Right lobe of liver (tissue), 6 donors: ENCODE data around the gene DOK6. TPM values are rescaled to one million over a fixed set of nuclear protein-coding genes. Genes with fewer than 3 reads are reported as not detected.

Experiments used
- ATAC-seq, 4 donors: fragments of 200-7000 bp; cut with Tn5 transposase; one replicate each; pipeline ENCODE4 v1.9.1; 2020; ENCODE audit warnings: mild to moderate bottlenecking in 4 of 4, moderate library complexity in 4 of 4
- DNase-seq, 3 donors: peaks; one replicate each; pipeline ENCODE4 v3.0.0-alpha.2; 2020
- H3K27ac ChIP-seq, 3 donors: fragments of 200-600 bp; one replicate each; pipeline ENCODE4 v1.8.0; 2022
- H3K27me3 ChIP-seq, 2 donors: fragments of 200-600 bp; one replicate each; pipeline ENCODE4 v1.8.0; 2022
- H3K36me3 ChIP-seq, 4 donors: fragments of 200-600 bp; sonication (generic) in 1 of 4; one replicate each; pipeline versions ENCODE4 v1.5.1 to v1.8.0; 2017 to 2022; ENCODE audit warnings: control low read depth in 1 of 4
- H3K4me1 ChIP-seq, 4 donors: fragments of 200-600 bp; sonication (generic) in 1 of 4; one replicate each; pipeline versions ENCODE4 v1.5.1 to v1.8.0; 2017 to 2022; ENCODE audit warnings: control low read depth in 1 of 4
- H3K4me3 ChIP-seq, 3 donors: fragments of 200-600 bp; one replicate each; pipeline ENCODE4 v1.8.0; 2022
- H3K9me3 ChIP-seq, 4 donors: fragments of 200-600 bp; sonication (generic) in 1 of 4; one replicate each; pipeline versions ENCODE4 v1.5.1 to v1.8.0; 2017 to 2022; ENCODE audit warnings: control low read depth in 1 of 4
- CTCF ChIP-seq, 4 donors: fragments of 200-600 bp in 3 of 4; fragments of 450-650 bp in 1 of 4; IDR thresholded peaks; one replicate each; pipeline versions ENCODE4 v1.5.1 to v1.8.0; 2016 to 2022; ENCODE audit warnings: antibody characterized with exemption in 4 of 4, mild to moderate bottlenecking in 2 of 4
- POLR2A ChIP-seq: fragments of 450-650 bp; IDR thresholded peaks from one replicate; pipeline ENCODE4 v1.6.1; 2017; ENCODE audit warnings: antibody characterized with exemption, mild to moderate bottlenecking
- WGBS: methylation state at CpG from one replicate; pipeline ENCODE4 v1.1.6; 2018; ENCODE audit warnings: low coverage, low lambda C conversion rate; ENCODE audit not compliant: insufficient coverage; ENCODE audit errors: missing lambda C conversion rate; 5-methylcytosine and 5-hydroxymethylcytosine counted together
- intact Hi-C, 2 donors: fragments of 100-400 bp; cut with DNase I; formaldehyde crosslinking; loops; one replicate each; pipeline versions ENCODE4 v1.11.2 to v1.14.1; 2022
- total RNA-seq, 6 experiments: library from RNA; depleted of rRNA in 2 of 6; stranded (reverse); fragments of >200 nt in 2 of 6; fragmentation: NEBNext Ultra II Directional in 3 of 6; extraction: Animal tissue kit (Norgen Biotek cat#: 25700) in 3 of 6; gene quantifications; one replicate each; pipeline versions ENCODE4 v1.1.0 to v1.2.4, GENCODE V29; 2016 to 2023
- donor health status: DM: no; HTN: yes; CAD: no.
- donor health status: DM: no; HTN: no; CAD: no.
- donor health status: DM: no; HTN: no; CAD: no.
- donor health status: DM: no; HTN: yes; CAD: no.
- donor health status: DM: no; HTN: yes; CAD: no.

Gene DOK6
- total RNA-seq, 6 experiments from 2014 or later: 0.37 to 2.9 (median 2.1) TPM; not detected in 1

GRCh38 chr18:69567813-69568488 is 167.3 kb downstream of the DOK6 start:
- 64% methylated on average over 9 of the region's 10 CpGs for WGBS
- Histone ChIP-seq H3K4me3 (no peak overlapping the region), H3K9me3 (no peaks in the 10 kb centered on the region), H3K27ac (no peak overlapping the region), H3K4me1 (no peaks in the 10 kb centered on the region), H3K27me3 (no peaks in the 10 kb centered on the region), H3K36me3 (no peaks in the 10 kb centered on the region)
- intact Hi-C loops: no loop called here
- TF ChIP-seq POLR2A: no peak
- TF ChIP-seq CTCF (IDR thresholded peaks at IDR 0.05): no peak
- DNase-seq (no peak), ATAC-seq (no peak)

- ATAC-seq (no peak), DNase-seq (no peak)
- Histone ChIP-seq H3K27me3 (no peaks in the 10 kb centered on the region), H3K9me3 (no peaks in the 10 kb centered on the region), H3K4me3 (no peak overlapping the region), H3K27ac (no peak overlapping the region), H3K4me1 (no peaks in the 10 kb centered on the region), H3K36me3 (no peaks in the 10 kb centered on the region)
- intact Hi-C loops: no loop called here
- TF ChIP-seq CTCF (IDR thresholded peaks at IDR 0.05) (no peak), POLR2A (no peak)
- 82% methylated on average over 2 of the region's 2 CpGs for WGBS
Observed at GRCh38 chr18:69569133-69569532, 168.4 kb downstream of the DOK6 start.

- H3K36me3 ChIP-seq: no peaks in the 10 kb centered on the region
- H3K4me1 ChIP-seq: no peaks in the 10 kb centered on the region
- DNase-seq (no peak), ATAC-seq (no peak)
- no peaks in the 10 kb centered on the region for H3K9me3 ChIP-seq
- WGBS: 35% methylated on average over 2 of the region's 2 CpGs
- H3K27me3 ChIP-seq: no peaks in the 10 kb centered on the region
- H3K27ac ChIP-seq: no peak overlapping the region
- TF ChIP-seq POLR2A (no peak), CTCF (IDR thresholded peaks at IDR 0.05) (no peak)
- intact Hi-C loops: no loop called here
- H3K4me3 ChIP-seq: no peak overlapping the region
Observed at GRCh38 chr18:69574401-69574800, 173.7 kb downstream of the DOK6 start.

GRCh38 chr18:69580107-69580506 is 179.4 kb downstream of the DOK6 start:
- no peaks in the 10 kb centered on the region for H3K36me3 ChIP-seq
- H3K4me3 ChIP-seq: no peak overlapping the region
- DNase-seq: no peak
- H3K27me3 ChIP-seq: no peaks in the 10 kb centered on the region
- H3K4me1 ChIP-seq: no peaks in the 10 kb centered on the region
- intact Hi-C loops: no loop called here
- 54% methylated on average over 3 of the region's 3 CpGs for WGBS
- ATAC-seq: peak; percentile 18 to 51 (median 45)
- no peak for TF ChIP-seq CTCF (IDR thresholded peaks at IDR 0.05)
- TF ChIP-seq POLR2A: no peak
- H3K9me3 ChIP-seq: no peaks in the 10 kb centered on the region
- no peak overlapping the region for H3K27ac ChIP-seq
